Measurements from ENCODE around the gene MRPS25.

- TF ChIP-seq CTCF (conservative IDR thresholded peaks at IDR 0.05 in 1 of 2, IDR thresholded peaks at IDR 0.05 in 1 of 2; ENCODE audit: extremely low read depth in 1 of 2, insufficient read depth in 1 of 2, low read depth in 1 of 2, low read length in 2 of 2) (no peak), EZH2 (IDR thresholded peaks at IDR 0.05; ENCODE audit: borderline replicate concordance, low read length) (no peak)
These were observed 48.4 kb upstream of the MRPS25 start for GRCh38 chr3:15113471-15113870.

Measured in mammary epithelial cell (primary cell).